A549 (cell line): ENCODE results near the gene SLC25A17. TPM values are rescaled to one million over a fixed set of nuclear protein-coding genes. Genes with fewer than 3 reads are reported as not detected.
"Not testable (repeated sequence)": the region's sequence is repeated elsewhere in the genome, so short reads cannot be mapped to it uniquely, and the experiment has no call there.

Source experiments
- ATAC-seq, 2 experiments: fragments of 200-7000 bp in 1 of 2; fragments of >200 bp in 1 of 2; cut with Nextera tagmentation in 1 of 2; cut with Tn5 transposase in 1 of 2; 3 replicates each; pipeline versions ENCODE4 v1.8.0 to v1.9.1; 2018 to 2020; ENCODE audit warnings: mild to moderate bottlenecking in 1 of 2, moderate library complexity in 1 of 2
- CTCF ChIA-PET: fragments of 300-600 bp; sonication (Branson Sonifier 250); formaldehyde crosslinking; extraction: SDS; loops from one replicate; lab custom pipeline; 2021; ENCODE audit warnings: antibody characterized with exemption, inconsistent platforms; lab: Yijun Ruan, JAX
- POLR2A ChIA-PET: fragments of 350-600 bp; formaldehyde crosslinking; extraction: SDS; loops from one replicate; lab custom pipeline; 2021; ENCODE audit warnings: antibody characterized with exemption, inconsistent platforms; lab: Yijun Ruan, JAX
- DNase-seq, 2 experiments: peaks; one replicate each; pipeline versions ENCODE4 v3.0.0 to v3.0.0-alpha.2; 2011 to 2016; ENCODE audit warnings: low read depth in 1 of 2, low spot score in 1 of 2
- FAIRE-seq: peaks from 2 replicates; lab custom pipeline; 2011; peaks lifted over from hg19 to GRCh38; lab: Jason Lieb, UNC
- H3K27ac ChIP-seq, 2 experiments: fragments of >200 bp; sonication (Bioruptor Twin); formaldehyde crosslinking; 3 replicates each; pipeline ENCODE4 v1.5.1; 2016 to 2017
- H3K4me1 ChIP-seq: fragments of >200 bp; sonication (Bioruptor Twin); formaldehyde crosslinking; 3 replicates; pipeline ENCODE4 v1.6.1; 2016
- H3K4me2 ChIP-seq: fragments of >200 bp; sonication (Bioruptor Twin); formaldehyde crosslinking; 3 replicates; pipeline ENCODE4 v1.6.1; 2016
- H3K4me3 ChIP-seq: fragments of >200 bp; sonication (Bioruptor Twin); formaldehyde crosslinking; 3 replicates; pipeline ENCODE4 v1.5.1; 2016
- H3K9me3 ChIP-seq: fragments of >200 bp; sonication (Bioruptor Twin); formaldehyde crosslinking; 3 replicates; pipeline ENCODE4 v1.6.1; 2016
- BCL3 ChIP-seq: fragments of >200 bp; sonication (Bioruptor Twin); formaldehyde crosslinking; IDR thresholded peaks from 3 replicates; pipeline ENCODE4 v1.6.1; 2016
- BHLHE40 ChIP-seq: IDR thresholded peaks from 2 replicates; pipeline ENCODE4 v1.6.1; 2012; ENCODE audit warnings: low read depth, low read length, inconsistent platforms
- CBX8 ChIP-seq: fragments of 200-600 bp; sonication (generic); IDR thresholded peaks from 2 replicates; pipeline ENCODE4 v1.6.1; 2016
- GATA3 ChIP-seq: IDR thresholded peaks from 2 replicates; pipeline ENCODE4 v1.6.1; 2012; ENCODE audit warnings: borderline replicate concordance
- HES2 ChIP-seq: fragments of >200 bp; sonication (Bioruptor Twin); formaldehyde crosslinking; IDR thresholded peaks from 2 replicates; pipeline ENCODE4 v1.6.1; 2016
- HOXA7 ChIP-seq: fragments of 250-450 bp; sonication (Bioruptor Pico); IDR thresholded peaks from 2 replicates; pipeline ENCODE4 v1.5.0; 2020; ENCODE audit warnings: mild to moderate bottlenecking, moderate library complexity
- JUN ChIP-seq, 2 experiments: fragments of >200 bp; sonication (Bioruptor Twin); formaldehyde crosslinking; IDR thresholded peaks; 2 replicates in 1 of 2; 3 replicates in 1 of 2; pipeline ENCODE4 v1.6.1; 2016 to 2017
- JUNB ChIP-seq: fragments of >200 bp; sonication (Bioruptor Twin); formaldehyde crosslinking; IDR thresholded peaks from 2 replicates; pipeline ENCODE4 v1.6.1; 2016
- KDM1A ChIP-seq: fragments of 200-600 bp; sonication (generic); IDR thresholded peaks from 2 replicates; pipeline ENCODE4 v1.6.1; 2016; ENCODE audit warnings: low read depth, mild to moderate bottlenecking
- KDM5A ChIP-seq: fragments of 200-600 bp; sonication (generic); IDR thresholded peaks from 2 replicates; pipeline ENCODE4 v1.6.1; 2016; ENCODE audit warnings: antibody characterized with exemption, mild to moderate bottlenecking
- MAX ChIP-seq: IDR thresholded peaks from 2 replicates; pipeline ENCODE4 v1.6.1; 2012
- MYC ChIP-seq: IDR thresholded peaks from 2 replicates; pipeline ENCODE4 v1.6.1; 2012; ENCODE audit warnings: mild to moderate bottlenecking, inconsistent platforms, low read length, improper control_type of control experiment, borderline replicate concordance
- NR3C1 ChIP-seq: fragments of >200 bp; sonication (Bioruptor Twin); formaldehyde crosslinking; IDR thresholded peaks from 3 replicates; pipeline ENCODE4 v1.6.1; 2017
- PHF8 ChIP-seq: fragments of 200-600 bp; sonication (generic); IDR thresholded peaks from 2 replicates; pipeline ENCODE4 v1.6.1; 2016; ENCODE audit warnings: low read depth, mild to moderate bottlenecking, antibody characterized with exemption, moderate library complexity, borderline replicate concordance
- POLR2A ChIP-seq: IDR thresholded peaks from 2 replicates; pipeline ENCODE4 v1.6.1; 2012; ENCODE audit warnings: mild to moderate bottlenecking, low read length
- POLR2AphosphoS2 ChIP-seq: conservative IDR thresholded peaks from 2 replicates; pipeline ENCODE4 v1.6.1; 2012; ENCODE audit warnings: low read length, improper control_type of control experiment, inconsistent platforms
- RARB ChIP-seq: fragments of 250-450 bp; sonication (Bioruptor Pico); IDR thresholded peaks from 2 replicates; pipeline ENCODE4 v1.8.0; 2021; ENCODE audit warnings: mild to moderate bottlenecking, moderate library complexity
- REST ChIP-seq: fragments of 200-600 bp; sonication (generic); IDR thresholded peaks from 2 replicates; pipeline ENCODE4 v1.6.1; 2016; ENCODE audit warnings: antibody characterized with exemption, mild to moderate bottlenecking, moderate library complexity
- USF2 ChIP-seq: fragments of 450-650 bp; IDR thresholded peaks from 2 replicates; pipeline ENCODE4 v1.6.1; 2014; ENCODE audit warnings: antibody characterized with exemption
- ZC3H11A ChIP-seq: fragments of 450-650 bp; IDR thresholded peaks from 2 replicates; pipeline ENCODE4 v1.6.1; 2014; ENCODE audit warnings: antibody characterized with exemption, mild to moderate bottlenecking
- WGBS: methylation state at CpG from one replicate; pipeline ENCODE4 v1.1.6; 2017; ENCODE audit errors: missing lambda C conversion rate; 5-methylcytosine and 5-hydroxymethylcytosine counted together
- polyA minus RNA-seq: library from RNA; depleted of rRNA, polyadenylated mRNA; stranded (reverse); fragments of >200 nt; gene quantifications from 2 replicates; pipeline ENCODE4 v1.2.3, GENCODE V29; 2011; rRNA and poly(A)+ RNA removed
- polyA plus RNA-seq, 4 experiments: library from polyadenylated mRNA; depleted of rRNA in 3 of 4; stranded (reverse); fragments of >200 nt; fragmentation: RNase III in 1 of 4; extraction: RNeasy Plus Mini Kit Qiagen cat#74134 plus additional on column Dnase treatment in 1 of 4; gene quantifications; 2 replicates in 3 of 4; 3 replicates in 1 of 4; pipeline ENCODE4 v1.2.3, GENCODE V29; 2011 to 2017
- TF ChIP-seq, protein P1 (sequence below): fragments of >200 bp; sonication (Bioruptor Twin); formaldehyde crosslinking; IDR thresholded peaks from 3 replicates; pipeline ENCODE4 v1.5.1; 2016
- TF ChIP-seq, protein P2 (sequence below): IDR thresholded peaks from 2 replicates; pipeline ENCODE4 v1.6.1; 2012; ENCODE audit warnings: low read depth, borderline replicate concordance

Gene SLC25A17
- polyA plus RNA-seq (2011; rRNA removed), result 33.7 and 35.1 TPM in 2 replicates
- 9.7 and 13.3 TPM in 2 replicates for polyA plus RNA-seq (2012; cell fraction: cytosol; rRNA removed)
- polyA plus RNA-seq (2012; cell fraction: nucleus; rRNA removed), result 8.0 and 12.4 TPM in 2 replicates
- 17.2 to 20.3 TPM (median 19.9 TPM) in 3 replicates for polyA plus RNA-seq (2017; fragmentation: RNase III; extraction: RNeasy Plus Mini Kit Qiagen cat#74134 plus additional on column Dnase treatment)
- polyA minus RNA-seq, result 7.3 and 9.9 TPM in 2 replicates

DNA sequence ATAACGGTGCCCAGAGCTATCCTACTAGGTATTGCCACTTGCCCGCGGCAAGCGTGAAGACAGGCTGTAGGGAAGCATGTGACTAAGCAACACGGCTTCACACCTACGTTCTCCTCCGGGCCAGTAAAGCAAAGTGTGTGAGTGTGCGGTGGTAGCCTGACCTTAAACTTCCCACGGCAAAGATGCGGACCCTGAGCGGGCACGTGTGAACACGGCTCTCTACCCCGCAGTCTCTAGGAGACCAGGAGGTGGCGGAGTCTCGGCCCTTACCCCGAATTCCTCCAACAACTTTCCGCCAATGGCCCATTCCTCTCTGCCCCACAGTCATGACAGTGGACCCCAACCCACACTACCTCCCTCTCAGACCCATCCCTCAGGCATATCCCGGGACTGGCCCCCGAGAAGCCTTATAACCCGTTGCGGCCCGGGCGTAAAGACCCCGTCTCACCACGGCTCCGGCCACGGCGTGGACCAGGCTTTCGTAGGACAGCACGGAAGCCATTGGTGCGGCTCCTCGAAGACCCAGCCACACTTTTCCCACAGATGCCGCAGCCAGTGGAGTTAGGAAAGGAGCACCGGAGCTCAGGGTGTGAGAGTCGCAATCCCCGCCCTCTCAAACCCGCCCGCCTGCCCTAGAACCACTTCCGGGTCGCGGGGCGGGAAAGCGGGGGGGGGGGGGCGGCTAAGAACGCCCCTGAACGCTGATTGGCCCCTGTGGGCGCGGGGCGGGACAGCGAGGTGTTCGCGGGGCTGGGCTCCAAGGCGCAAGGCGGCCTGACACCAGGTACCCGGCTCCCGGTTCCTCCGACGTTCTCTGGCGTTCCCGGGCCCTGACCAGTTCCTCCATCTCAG is at the start of gene SLC25A17:
TSS of gene SLC25A17 (minus strand) at position 600 of the 852 bp plus-strand sequence. CDS start at position 502, 98 bp downstream.
- TF ChIP-seq NR3C1 (no peak), ZC3H11A (no peak), JUNB (no peak), HOXA7 (no peak), REST (no peak), POLR2AphosphoS2 (no peak), BCL3 (no peak), BHLHE40 (0 out of 2 replicates have a peak, but pooled peaks have one; percentile 38), KDM5A (no peak; the same call in 1 of the 2 replicates), POLR2A (peak; percentile 55), RARB (no peak), MYC (peak; percentile 54; the same call in 1 of the 2 replicates), USF2 (0 out of 2 replicates have a peak, but pooled peaks have one; percentile 19), MAX (peak; percentile 72), PHF8 (peak; percentile 57; the same call in 1 of the 2 replicates), GATA3 (no peak), CBX8 (no peak), KDM1A (no peak), HES2 (no peak), JUN (IDR thresholded peaks at IDR 0.05) (peak; percentile 18 to 47; a peak in 2 of 5 replicates)
- TF ChIP-seq, protein P1, sequence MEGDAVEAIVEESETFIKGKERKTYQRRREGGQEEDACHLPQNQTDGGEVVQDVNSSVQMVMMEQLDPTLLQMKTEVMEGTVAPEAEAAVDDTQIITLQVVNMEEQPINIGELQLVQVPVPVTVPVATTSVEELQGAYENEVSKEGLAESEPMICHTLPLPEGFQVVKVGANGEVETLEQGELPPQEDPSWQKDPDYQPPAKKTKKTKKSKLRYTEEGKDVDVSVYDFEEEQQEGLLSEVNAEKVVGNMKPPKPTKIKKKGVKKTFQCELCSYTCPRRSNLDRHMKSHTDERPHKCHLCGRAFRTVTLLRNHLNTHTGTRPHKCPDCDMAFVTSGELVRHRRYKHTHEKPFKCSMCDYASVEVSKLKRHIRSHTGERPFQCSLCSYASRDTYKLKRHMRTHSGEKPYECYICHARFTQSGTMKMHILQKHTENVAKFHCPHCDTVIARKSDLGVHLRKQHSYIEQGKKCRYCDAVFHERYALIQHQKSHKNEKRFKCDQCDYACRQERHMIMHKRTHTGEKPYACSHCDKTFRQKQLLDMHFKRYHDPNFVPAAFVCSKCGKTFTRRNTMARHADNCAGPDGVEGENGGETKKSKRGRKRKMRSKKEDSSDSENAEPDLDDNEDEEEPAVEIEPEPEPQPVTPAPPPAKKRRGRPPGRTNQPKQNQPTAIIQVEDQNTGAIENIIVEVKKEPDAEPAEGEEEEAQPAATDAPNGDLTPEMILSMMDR, result 0 out of 3 replicates have a peak, but pooled peaks have one; percentile 16
- TF ChIP-seq, protein P2, sequence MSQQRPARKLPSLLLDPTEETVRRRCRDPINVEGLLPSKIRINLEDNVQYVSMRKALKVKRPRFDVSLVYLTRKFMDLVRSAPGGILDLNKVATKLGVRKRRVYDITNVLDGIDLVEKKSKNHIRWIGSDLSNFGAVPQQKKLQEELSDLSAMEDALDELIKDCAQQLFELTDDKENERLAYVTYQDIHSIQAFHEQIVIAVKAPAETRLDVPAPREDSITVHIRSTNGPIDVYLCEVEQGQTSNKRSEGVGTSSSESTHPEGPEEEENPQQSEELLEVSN, result peak; percentile 42; the same call in 1 of the 2 replicates
- WGBS, result 1% methylated on average over 23 of the region's 61 CpGs
- POLR2A ChIA-PET, result interaction anchor here (0.6 to 1.6 kb wide), 5 partner anchors 38 to 167 kb away, joined by 3 to 5 read pairs (median 4); partner anchors contain the start of genes ST13 and XPNPEP3
- no peaks in the 10 kb centered on the region for H3K9me3 ChIP-seq
- peak; percentile 78 to 82 for DNase-seq
- ATAC-seq, result peak; percentile 95 to 98
- FAIRE-seq, result no peak
- H3K27ac ChIP-seq, result peak within 1 kb of the TSS; percentile 92
- peaks cover 19% of the 10 kb centered on the region; the same call in 2 of the 3 replicates for H3K4me1 ChIP-seq
- CTCF ChIA-PET, result interaction anchor here (0.6 to 2.3 kb wide), 9 partner anchors 9 to 1730 kb away, joined by 3 to 7 read pairs (median 4); partner anchors contain the start of gene DNAJB7
- H3K4me2 ChIP-seq, result peak within 1 kb of the TSS; percentile 96
- H3K4me3 ChIP-seq, result peak within 1 kb of the TSS; percentile 93

DNA sequence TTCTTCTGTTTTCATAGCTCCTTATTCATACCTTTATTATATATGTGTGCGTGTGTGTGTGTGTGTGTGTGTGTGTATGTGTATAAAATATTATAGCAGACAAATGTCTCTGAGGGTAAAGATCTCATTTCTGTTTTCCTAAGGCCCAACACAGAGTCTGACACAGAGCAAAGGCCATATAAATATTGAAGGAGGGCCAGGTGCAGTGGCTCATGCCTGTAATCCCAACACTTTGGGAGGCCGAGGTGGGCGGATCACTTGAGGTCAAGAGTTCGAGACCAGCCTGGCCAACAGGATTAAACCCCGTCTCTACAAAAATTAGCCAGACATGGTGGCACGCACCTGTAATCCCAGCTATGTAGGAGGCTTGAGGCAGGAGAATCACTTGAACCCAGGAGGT is 49.2 kb upstream of the SLC25A17 start:
- not testable (repeated sequence) for H3K4me1 ChIP-seq, ATAC-seq, DNase-seq, H3K4me3 ChIP-seq, H3K9me3 ChIP-seq, FAIRE-seq, H3K27ac ChIP-seq, H3K4me2 ChIP-seq
- ChIA-PET POLR2A (interaction anchor here (1.0 to 1.1 kb wide), 2 partner anchors 9 to 12 kb away, joined by 3 read pairs; partner anchors contain the start of genes ST13 and XPNPEP3), CTCF (interaction anchor here (0.6 kb wide), 1 partner anchor 31 kb away, joined by 3 read pairs; no protein-coding TSS in a partner anchor)
- 92% methylated on average over 6 of the region's 6 CpGs for WGBS
